GM23338 (cell line): ENCODE measurements around the gene CD46.

Experiments
- EZH2 ChIP-seq: fragments of 200-600 bp; sonication (generic); IDR thresholded peaks from one replicate; pipeline ENCODE4 v1.8.0; 2017; ENCODE audit warnings: antibody characterized with exemption, mild to moderate bottlenecking, low read depth; ENCODE audit not compliant: unreplicated experiment
- TF ChIP-seq, protein P1 (sequence below), 2 experiments: fragments of 200-600 bp in 1 of 2; sonication (generic) in 1 of 2; conservative IDR thresholded peaks; 2 replicates each; pipeline versions ENCODE4 v1.5.1 to v1.6.1; 2016 to 2017; ENCODE audit warnings: antibody characterized with exemption in 2 of 2, low read depth in 2 of 2, mild to moderate bottlenecking in 2 of 2, moderate library complexity in 1 of 2

DNA sequence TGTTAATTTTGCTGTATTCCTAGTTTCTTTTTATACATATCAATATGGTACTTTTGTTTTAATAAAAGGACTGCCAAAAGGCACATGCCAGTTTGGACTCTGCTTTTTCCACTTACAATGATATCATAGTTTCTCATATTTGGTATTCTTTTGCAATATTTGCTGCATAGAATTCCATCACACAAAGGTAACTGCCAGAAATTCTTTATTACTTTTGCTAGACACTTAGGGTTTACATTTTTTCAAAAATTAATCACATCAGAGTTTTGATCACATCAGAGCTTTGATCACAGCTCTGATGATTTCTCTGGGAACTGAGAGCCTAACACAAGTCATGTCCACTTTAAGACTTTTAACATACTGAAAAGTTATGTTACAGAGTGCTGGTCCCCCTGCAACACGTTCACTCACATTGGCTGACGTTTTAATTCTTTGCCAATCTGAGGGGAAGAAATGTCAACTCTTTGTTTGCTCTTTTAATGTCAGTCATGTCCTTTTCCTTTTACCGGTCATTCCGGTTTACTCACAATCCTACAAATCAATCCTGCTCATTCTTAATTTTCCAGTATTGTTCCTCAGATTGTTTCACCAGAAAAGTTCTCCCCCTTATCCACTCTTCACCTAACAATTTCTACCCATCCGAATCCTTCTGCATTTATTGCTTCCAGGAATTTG is 1.1 kb upstream of the CD46 start:
- no peak for TF ChIP-seq EZH2
- TF ChIP-seq, protein P1, sequence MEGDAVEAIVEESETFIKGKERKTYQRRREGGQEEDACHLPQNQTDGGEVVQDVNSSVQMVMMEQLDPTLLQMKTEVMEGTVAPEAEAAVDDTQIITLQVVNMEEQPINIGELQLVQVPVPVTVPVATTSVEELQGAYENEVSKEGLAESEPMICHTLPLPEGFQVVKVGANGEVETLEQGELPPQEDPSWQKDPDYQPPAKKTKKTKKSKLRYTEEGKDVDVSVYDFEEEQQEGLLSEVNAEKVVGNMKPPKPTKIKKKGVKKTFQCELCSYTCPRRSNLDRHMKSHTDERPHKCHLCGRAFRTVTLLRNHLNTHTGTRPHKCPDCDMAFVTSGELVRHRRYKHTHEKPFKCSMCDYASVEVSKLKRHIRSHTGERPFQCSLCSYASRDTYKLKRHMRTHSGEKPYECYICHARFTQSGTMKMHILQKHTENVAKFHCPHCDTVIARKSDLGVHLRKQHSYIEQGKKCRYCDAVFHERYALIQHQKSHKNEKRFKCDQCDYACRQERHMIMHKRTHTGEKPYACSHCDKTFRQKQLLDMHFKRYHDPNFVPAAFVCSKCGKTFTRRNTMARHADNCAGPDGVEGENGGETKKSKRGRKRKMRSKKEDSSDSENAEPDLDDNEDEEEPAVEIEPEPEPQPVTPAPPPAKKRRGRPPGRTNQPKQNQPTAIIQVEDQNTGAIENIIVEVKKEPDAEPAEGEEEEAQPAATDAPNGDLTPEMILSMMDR (conservative IDR thresholded peaks at IDR 0.05; ENCODE audit: low read depth in 2 of 2) = no peak
